Body of pancreas (tissue), 4 donors: ENCODE measurements around the gene MYO10. TPM values are rescaled to one million over a fixed set of nuclear protein-coding genes. Genes with fewer than 3 reads are reported as not detected.

Experiments used
- ATAC-seq: fragments of 150-250 bp; one replicate; pipeline ENCODE4 v1.9.1; 2016
- DNase-seq, 4 donors: peaks; one replicate each; pipeline ENCODE4 v3.0.0-alpha.2; 2019
- H3K27ac ChIP-seq, 4 donors: fragments of 200-600 bp; sonication (generic); 1 replicate in 3 of 4; 2 replicates in 1 of 4; pipeline versions ENCODE4 v1.5.1 to v1.6.1; 2016 to 2019; ENCODE audit warnings: mild to moderate bottlenecking in 1 of 4, mixed read lengths in 1 of 4, moderate library complexity in 1 of 4
- H3K27me3 ChIP-seq, 2 donors: fragments of 200-600 bp; sonication (generic); one replicate each; pipeline ENCODE4 v1.6.0; 2016; ENCODE audit warnings: mild to moderate bottlenecking in 1 of 2
- H3K36me3 ChIP-seq, 2 donors: fragments of 200-600 bp; sonication (generic); replicated peaks in 1 of 2; 2 replicates each; pipeline ENCODE4 v1.5.1; 2016; ENCODE audit warnings: low read depth in 2 of 2; ENCODE audit not compliant: insufficient read depth in 1 of 2
- H3K4me1 ChIP-seq: fragments of 200-600 bp; sonication (generic); one replicate; pipeline ENCODE4 v1.6.0; 2016
- H3K4me3 ChIP-seq, 2 donors: fragments of 200-600 bp; sonication (generic); 1 replicate in 1 of 2; 2 replicates in 1 of 2; pipeline ENCODE4 v1.5.1; 2016 to 2019
- H3K9me3 ChIP-seq, 3 donors: fragments of 200-600 bp; sonication (generic); 1 replicate in 2 of 3; 2 replicates in 1 of 3; pipeline ENCODE4 v1.5.1; 2016
- POLR2A ChIP-seq, 3 donors: fragments of 450-650 bp; IDR thresholded peaks; one replicate each; pipeline ENCODE4 v1.6.1; 2016; ENCODE audit warnings: antibody characterized with exemption in 3 of 3, mild to moderate bottlenecking in 2 of 3
- WGBS, 2 donors: methylation state at CpG; one replicate each; pipeline ENCODE4 v1.1.5; 2017; 5-methylcytosine and 5-hydroxymethylcytosine counted together
- intact Hi-C: fragments of 100-400 bp; cut with DNase I; formaldehyde crosslinking; loops from one replicate; pipeline ENCODE4 v1.15.1; 2023
- total RNA-seq, 2 donors: library from RNA; depleted of rRNA; stranded (reverse); fragments of >200 nt; gene quantifications; one replicate each; pipeline ENCODE4 v1.1.0, GENCODE V29; 2016
- TF ChIP-seq, protein P1 (sequence below), 7 experiments: fragments of 450-650 bp in 4 of 7; fragments of 200-600 bp in 3 of 7; sonication (generic) in 3 of 7; IDR thresholded peaks; one replicate each; pipeline ENCODE4 v1.5.1; 2016 to 2019; ENCODE audit warnings: antibody characterized with exemption in 7 of 7

The MYO10 gene
- total RNA-seq, 2 donors from 2014 or later: 35.8 to 162 TPM

DNA sequence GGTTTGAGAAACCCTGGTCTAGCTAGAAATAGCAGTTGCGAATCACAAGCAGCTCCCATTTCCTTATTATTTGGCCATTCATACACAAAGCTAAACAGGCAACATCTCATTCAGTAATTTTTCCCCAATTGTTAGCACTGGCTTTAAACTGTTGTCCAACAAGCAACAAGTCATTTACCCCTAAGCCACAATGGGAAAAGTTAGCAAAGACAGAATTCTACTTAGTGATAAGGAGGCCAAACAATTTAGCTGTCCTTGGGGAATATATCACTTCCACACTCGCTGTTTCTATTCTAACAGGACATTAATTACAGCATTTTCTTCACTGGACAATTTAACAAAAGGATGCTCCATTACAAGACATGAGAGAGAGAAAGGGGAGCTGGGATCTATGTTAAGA is 2.8 kb downstream of the MYO10 start:
- TF ChIP-seq, protein P1, sequence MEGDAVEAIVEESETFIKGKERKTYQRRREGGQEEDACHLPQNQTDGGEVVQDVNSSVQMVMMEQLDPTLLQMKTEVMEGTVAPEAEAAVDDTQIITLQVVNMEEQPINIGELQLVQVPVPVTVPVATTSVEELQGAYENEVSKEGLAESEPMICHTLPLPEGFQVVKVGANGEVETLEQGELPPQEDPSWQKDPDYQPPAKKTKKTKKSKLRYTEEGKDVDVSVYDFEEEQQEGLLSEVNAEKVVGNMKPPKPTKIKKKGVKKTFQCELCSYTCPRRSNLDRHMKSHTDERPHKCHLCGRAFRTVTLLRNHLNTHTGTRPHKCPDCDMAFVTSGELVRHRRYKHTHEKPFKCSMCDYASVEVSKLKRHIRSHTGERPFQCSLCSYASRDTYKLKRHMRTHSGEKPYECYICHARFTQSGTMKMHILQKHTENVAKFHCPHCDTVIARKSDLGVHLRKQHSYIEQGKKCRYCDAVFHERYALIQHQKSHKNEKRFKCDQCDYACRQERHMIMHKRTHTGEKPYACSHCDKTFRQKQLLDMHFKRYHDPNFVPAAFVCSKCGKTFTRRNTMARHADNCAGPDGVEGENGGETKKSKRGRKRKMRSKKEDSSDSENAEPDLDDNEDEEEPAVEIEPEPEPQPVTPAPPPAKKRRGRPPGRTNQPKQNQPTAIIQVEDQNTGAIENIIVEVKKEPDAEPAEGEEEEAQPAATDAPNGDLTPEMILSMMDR (IDR thresholded peaks at IDR 0.05): no peak
- TF ChIP-seq POLR2A (IDR thresholded peaks at IDR 0.05): no peak
- intact Hi-C loops: no loop called here
- ATAC-seq (no peak), DNase-seq (no peak)
- peak overlapping the region; percentile 19 to 99 (median 60) for H3K27ac ChIP-seq
- 6 to 14% methylated on average over 2 of the region's 2 CpGs for WGBS, 2 donors
- H3K36me3 ChIP-seq: no peaks in the 10 kb centered on the region
- no peaks in the 10 kb centered on the region for H3K27me3 ChIP-seq
- no peaks in the 10 kb centered on the region for H3K9me3 ChIP-seq
- no peak overlapping the region for H3K4me3 ChIP-seq
- H3K4me1 ChIP-seq: peaks cover 46% of the 10 kb centered on the region

DNA sequence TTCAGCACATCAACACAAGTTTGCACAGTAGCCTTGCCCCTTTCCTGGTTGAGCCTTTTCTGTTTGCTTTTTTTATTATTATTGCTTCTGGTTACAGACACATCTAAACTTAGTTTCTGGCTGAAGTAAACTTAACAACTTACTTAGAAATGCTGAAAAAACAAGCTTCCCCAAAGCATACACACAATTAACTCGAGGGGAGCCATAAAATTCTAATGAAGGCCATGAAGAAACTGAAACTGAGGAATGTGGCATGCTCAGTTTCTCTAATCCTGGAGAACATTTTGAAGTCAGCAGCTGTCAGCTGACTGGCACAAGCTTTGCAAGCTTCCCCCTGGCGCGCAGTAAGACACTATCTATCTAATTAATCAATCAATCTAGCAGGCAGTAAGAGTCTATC is 3.7 kb downstream of the MYO10 start:
- 14 to 22% methylated on average over 3 of the region's 3 CpGs for WGBS, 2 donors
- no peak overlapping the region for H3K4me3 ChIP-seq
- DNase-seq (no peak), ATAC-seq (no peak)
- H3K4me1 ChIP-seq: peaks cover 43% of the 10 kb centered on the region
- H3K27me3 ChIP-seq: no peaks in the 10 kb centered on the region
- H3K27ac ChIP-seq: peak overlapping the region in 3 of 4 donors; percentile 28 to 99 (median 39)
- intact Hi-C loops: no loop called here
- H3K9me3 ChIP-seq: no peaks in the 10 kb centered on the region
- TF ChIP-seq POLR2A (IDR thresholded peaks at IDR 0.05): no peak
- TF ChIP-seq, protein P1 (IDR thresholded peaks at IDR 0.05): no peak
- no peaks in the 10 kb centered on the region for H3K36me3 ChIP-seq

DNA sequence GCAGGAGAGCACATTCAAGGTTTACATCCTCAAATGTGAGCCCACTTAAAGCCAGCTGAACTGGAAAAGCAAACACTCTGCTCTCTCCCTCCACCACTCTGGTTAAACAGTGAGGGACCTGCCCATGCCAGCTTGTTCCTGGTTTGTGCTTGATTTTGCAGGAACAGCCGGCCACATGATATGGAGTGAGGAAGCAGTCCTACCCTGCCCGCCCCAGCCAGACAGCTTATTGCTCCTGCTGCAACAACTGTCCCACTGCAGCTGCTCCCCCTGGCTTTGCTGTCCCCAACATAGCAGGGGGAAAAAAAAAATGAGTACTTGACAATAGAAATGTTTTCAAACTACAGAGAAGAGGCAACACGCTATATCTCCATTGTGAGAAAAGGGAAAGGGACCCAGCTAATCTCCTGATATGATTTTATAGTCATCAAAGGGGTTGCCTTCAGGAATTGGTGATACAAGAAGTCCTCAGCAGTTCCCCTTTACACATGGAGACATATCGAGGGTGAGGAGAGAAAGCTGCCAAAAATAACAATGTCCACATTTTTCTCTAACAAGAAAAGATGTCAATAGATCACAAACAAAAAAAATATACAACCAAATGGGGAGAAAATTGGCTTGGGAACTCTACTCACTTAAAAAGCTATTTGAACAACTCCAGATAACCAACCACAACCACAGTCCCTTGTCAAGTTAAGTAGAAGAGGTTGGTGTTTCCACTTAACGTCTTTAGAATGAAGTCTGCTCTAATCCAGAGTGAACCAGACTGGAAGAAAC is 4.6 kb downstream of the MYO10 start:
- Histone ChIP-seq H3K4me3 (no peak overlapping the region), H3K4me1 (peaks cover 36% of the 10 kb centered on the region), H3K9me3 (no peaks in the 10 kb centered on the region), H3K36me3 (no peaks in the 10 kb centered on the region), H3K27ac (peak overlapping the region in 3 of 4 donors; percentile 28 to 99 (median 39)), H3K27me3 (no peaks in the 10 kb centered on the region)
- DNase-seq (peak; percentile 50 to 78 (median 72)), ATAC-seq (no peak)
- intact Hi-C loops: no loop called here
- WGBS, 2 donors: 15 to 17% methylated on average over 5 of the region's 5 CpGs
- TF ChIP-seq POLR2A (IDR thresholded peaks at IDR 0.05): peak in 1 of 3 donors; percentile 24
- TF ChIP-seq, protein P1 (IDR thresholded peaks at IDR 0.05): peak in 2 of 7 experiments; percentile 10 to 31

DNA sequence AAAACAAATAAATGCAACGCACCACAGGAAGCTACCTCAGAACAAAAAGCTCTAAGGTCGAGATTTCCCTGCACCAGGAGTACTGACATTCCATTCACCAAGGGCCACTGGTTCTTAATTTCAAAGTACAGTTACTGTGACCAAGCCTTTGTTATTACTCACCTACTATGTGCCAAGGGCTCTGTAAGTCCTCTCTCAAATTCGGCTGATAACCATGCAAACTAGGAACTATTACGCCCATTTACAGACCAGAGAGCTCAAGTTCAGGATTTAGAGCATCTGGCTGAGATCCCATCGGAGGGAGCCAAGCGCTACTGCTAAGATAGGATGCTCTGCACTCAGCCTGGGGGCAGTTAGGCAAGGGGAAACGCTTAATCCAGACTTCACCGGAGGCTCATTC is 5.6 kb downstream of the MYO10 start:
- Histone ChIP-seq H3K4me1 (peaks cover 44% of the 10 kb centered on the region), H3K27ac (peak overlapping the region; percentile 10 to 99 (median 48)), H3K27me3 (no peaks in the 10 kb centered on the region), H3K4me3 (no peak overlapping the region), H3K9me3 (no peaks in the 10 kb centered on the region), H3K36me3 (no peaks in the 10 kb centered on the region)
- DNase-seq (no peak), ATAC-seq (no peak)
- 46 to 53% methylated on average over 7 to 8 of the region's 8 CpGs for WGBS, 2 donors
- no peak for TF ChIP-seq POLR2A (IDR thresholded peaks at IDR 0.05)
- TF ChIP-seq, protein P1 (IDR thresholded peaks at IDR 0.05): no peak
- intact Hi-C loops: no loop called here
